GM10847 (cell line): ENCODE results near the gene C3orf18.
A peak's percentile ranks its signal among the peaks of the same experiment; 100 is the strongest.

Experiments
- POLR2A ChIP-seq: IDR thresholded peaks from 2 replicates; pipeline ENCODE4 v1.6.1; 2011; ENCODE audit not compliant: insufficient read length; ENCODE audit errors: extremely low read depth

The C3orf18 gene

DNA sequence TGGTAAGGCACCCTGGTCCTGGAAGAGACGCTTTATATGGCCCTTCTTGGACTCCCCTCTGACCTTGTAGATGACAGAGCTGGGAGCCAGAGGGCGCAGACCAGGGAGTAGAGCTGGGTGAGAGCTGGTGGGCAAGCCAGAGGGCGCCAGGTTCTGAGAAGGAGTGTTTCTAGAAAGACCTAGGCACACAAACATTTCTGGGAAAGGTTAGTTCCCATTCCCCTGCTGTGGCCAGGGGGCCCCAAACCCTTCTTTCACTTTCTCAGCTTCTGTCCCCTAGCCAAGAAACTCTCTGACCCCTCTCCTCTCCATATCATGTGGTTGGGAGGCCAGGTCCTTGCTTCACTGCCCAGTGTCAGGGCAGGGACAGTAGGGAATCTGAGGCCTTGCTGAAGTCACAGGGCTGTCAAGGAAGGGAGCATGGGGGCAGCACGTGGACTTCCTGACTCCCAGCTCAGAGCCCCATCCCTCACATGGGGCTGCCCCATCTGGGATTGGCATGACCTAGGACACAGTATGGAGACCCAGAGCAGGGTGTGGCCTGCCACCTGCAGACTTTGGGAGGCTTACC, 5.3 kb upstream of the C3orf18 start:
- no peak for TF ChIP-seq POLR2A

GRCh38 chr3:50572158-50572557, 4.6 kb upstream of the C3orf18 start:
- no peak for TF ChIP-seq POLR2A

DNA sequence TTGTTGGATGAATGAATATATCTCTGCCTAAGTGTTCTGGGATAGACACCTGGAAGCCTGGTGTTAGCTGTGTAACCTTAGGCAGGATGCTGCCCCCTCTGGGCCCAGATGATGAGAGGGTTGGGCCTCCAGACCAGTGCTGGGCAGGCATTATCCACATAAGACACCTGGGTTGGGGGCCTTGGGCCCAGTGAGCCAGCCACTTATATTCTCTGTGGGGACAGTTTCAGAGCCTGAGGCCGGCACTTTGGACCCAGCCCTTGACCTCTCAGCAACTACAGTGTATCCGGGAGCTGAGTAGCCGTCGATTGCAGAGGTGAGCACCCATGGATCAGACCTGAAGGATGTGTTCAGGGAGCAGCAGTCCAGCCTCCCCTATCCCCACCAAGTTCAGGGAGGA, 3.9 kb upstream of the C3orf18 start:
- TF ChIP-seq POLR2A = no peak

- no peak for TF ChIP-seq POLR2A
Observed at GRCh38 chr3:50570508-50571279, 3.1 kb upstream of the C3orf18 start.

- peak; percentile 36 for TF ChIP-seq POLR2A
Observed at GRCh38 chr3:50568947-50569749, 1.6 kb upstream of the C3orf18 start, which contains the start of gene HEMK1. HEMK1 (plus strand) TSS chr3:50569522; CDS start chr3:50571105, 1,583 bp downstream.

DNA sequence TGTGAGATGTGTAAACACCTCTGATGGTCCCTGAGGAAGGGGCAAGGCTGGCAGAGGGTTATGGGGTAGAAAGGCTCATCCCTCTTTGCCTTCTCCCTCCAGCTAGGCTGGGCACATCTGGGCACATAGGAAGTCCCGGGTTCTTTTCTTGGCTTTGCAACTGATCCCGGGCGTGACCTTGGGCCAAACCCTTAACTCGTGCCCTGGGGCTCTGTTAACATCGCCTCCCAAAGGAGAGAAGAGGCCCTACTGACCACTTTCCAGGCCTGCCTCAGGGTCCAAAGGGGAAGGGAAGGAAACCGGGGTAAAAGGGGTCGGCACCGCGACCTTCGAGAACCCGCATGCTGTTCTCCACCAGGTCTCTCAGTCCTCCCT, 549 bp downstream of the C3orf18 start:
- no peak for TF ChIP-seq POLR2A

DNA sequence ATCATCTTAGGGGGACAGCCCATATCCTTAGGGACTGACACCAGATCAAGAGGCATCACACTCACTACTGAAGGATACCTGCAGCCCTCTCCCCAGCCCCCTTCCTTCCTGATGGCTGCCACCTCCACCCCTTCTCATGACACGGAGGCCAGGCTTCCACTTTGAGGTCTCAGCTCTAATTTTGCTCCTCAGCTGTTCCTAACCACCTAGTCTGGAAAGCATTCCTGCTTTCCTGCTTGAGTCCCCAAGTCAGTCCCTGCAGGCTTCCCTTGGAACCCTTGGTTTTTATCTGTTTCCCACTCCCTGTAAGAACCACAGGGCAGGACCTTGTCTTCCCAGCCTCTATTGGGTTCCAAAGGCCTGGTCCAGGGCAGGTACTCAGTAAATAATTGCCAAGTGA, 3.2 kb downstream of the C3orf18 start:
- no peak for TF ChIP-seq POLR2A

DNA sequence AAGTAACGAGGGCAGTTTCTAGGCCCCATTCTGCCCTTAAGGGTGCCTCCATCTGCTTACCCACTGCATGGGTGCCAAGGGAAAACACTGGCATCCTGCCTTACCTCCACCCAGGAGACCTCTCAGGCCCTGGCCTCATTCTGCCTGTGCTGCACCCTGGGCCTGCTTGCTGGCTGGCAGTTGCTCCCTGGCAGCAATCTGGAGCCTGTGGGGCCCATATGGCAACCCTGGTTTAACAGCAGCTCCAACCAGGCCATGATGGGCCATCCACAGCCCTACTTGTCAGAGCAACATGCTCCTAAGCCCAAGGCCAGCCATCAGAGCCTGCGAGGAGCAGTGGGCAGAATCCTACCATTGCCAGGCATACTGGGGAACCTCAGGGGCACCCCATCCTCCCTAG, 3.7 kb downstream of the C3orf18 start:
- TF ChIP-seq POLR2A = no peak

- no peak for TF ChIP-seq POLR2A
Observed at GRCh38 chr3:50562861-50563260, 4.7 kb downstream of the C3orf18 start.

DNA sequence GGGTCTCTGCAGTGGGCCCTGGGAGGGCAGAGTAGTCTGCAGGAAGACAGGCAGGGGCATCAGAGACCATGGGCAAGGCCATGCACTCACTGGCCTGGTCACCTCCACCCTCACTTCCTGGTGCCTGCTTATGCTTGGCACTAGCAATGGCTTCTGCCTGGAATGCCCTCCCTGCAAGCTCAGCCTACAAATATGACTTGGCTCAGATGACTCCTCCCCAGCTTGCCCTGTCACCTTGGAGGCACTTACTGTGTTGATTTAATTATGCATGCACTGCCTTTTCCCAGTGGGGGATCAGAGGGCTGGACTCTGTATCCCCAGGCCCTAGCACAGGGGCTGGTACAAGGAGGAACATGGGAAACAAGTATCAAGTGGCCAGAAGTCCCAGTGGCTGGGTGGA, 7.8 kb downstream of the C3orf18 start:
- no peak for TF ChIP-seq POLR2A

GRCh38 chr3:50557915-50558314, 9.6 kb downstream of the C3orf18 start:
- TF ChIP-seq POLR2A = no peak

GRCh38 chr3:50557106-50557505, 10.4 kb downstream of the C3orf18 start:
- no peak for TF ChIP-seq POLR2A

GRCh38 chr3:50554553-50554952, 13.0 kb downstream of the C3orf18 start:
- no peak for TF ChIP-seq POLR2A

DNA sequence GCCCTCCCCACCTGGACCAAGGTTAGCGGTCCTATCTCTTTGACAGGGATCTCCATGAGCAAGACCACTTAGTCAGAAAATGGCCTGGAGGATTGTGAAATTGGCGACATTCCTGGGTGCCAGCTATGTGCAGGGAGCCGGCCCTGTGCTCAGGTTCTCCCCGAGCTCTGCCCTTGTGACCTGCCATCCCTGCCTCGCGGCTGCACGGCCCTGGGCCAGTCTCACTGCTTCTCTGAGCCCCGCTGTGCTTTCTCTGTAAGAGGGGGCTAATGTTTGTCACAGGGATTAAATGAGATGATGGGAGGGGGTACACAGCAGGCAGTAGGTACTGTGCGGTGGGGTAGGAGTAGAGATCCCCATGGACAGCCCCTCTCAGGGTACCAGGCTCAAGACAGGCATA, 14.9 kb downstream of the C3orf18 start:
- no peak for TF ChIP-seq POLR2A

GRCh38 chr3:50551681-50552435, 15.7 kb downstream of the C3orf18 start:
- TF ChIP-seq POLR2A = no peak
